Stimulated activated CD4-positive, alpha-beta T cell treated with anti-CD3 and anti-CD28 coated beads, Interleukin-2, amount 100 ng/mL, for 24 hours (primary cell): Measurements from ENCODE around the gene DMRTA1.
A peak's percentile ranks its signal among the peaks of the same experiment; 100 is the strongest.
"Not testable (repeated sequence)": the region's sequence is repeated elsewhere in the genome, so short reads cannot be mapped to it uniquely, and the experiment has no call there.

Experiments
- DNase-seq, 2 donors: peaks; one replicate each; pipeline ENCODE4 v3.0.0-alpha.2; 2020

DMRTA1 gene

DNA sequence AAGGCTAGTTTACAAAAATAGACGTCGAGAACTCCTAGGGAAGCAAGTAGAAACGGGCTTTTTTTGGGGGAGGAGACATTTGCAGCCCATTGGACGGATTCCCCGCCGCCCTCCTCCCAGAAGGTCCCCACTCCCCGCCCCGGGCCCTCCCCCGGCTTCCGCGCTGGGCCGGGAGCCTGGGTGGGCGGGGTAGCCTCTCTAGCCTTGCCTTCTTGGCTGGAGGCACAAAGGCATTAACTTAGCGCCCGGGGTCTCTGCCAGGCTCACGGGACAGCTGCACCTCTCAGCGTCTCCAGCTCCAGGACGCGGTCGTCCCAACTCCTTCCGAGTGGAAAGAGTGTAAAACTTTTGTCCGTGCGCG is at the start of gene DMRTA1:
TSS of gene DMRTA1 (plus strand) at position 236 of the 361 bp plus-strand sequence. CDS start 242 bp downstream, outside the sequence.
- DNase-seq: peak in 1 of 2 donors; percentile 54

GRCh38 chr9:22401671-22402070 is 45.0 kb upstream of the DMRTA1 start:
- no peak for DNase-seq

- no peak for DNase-seq
Observed at GRCh38 chr9:22405869-22406659, 40.6 kb upstream of the DMRTA1 start.

GRCh38 chr9:22413884-22414283 is 32.7 kb upstream of the DMRTA1 start:
- DNase-seq: no peak

- DNase-seq: no peak
Observed at GRCh38 chr9:22415941-22416691, 30.5 kb upstream of the DMRTA1 start.

GRCh38 chr9:22416692-22417060 is 29.9 kb upstream of the DMRTA1 start:
- no peak for DNase-seq

GRCh38 chr9:22423566-22423965 is 23.1 kb upstream of the DMRTA1 start:
- DNase-seq: no peak

DNA sequence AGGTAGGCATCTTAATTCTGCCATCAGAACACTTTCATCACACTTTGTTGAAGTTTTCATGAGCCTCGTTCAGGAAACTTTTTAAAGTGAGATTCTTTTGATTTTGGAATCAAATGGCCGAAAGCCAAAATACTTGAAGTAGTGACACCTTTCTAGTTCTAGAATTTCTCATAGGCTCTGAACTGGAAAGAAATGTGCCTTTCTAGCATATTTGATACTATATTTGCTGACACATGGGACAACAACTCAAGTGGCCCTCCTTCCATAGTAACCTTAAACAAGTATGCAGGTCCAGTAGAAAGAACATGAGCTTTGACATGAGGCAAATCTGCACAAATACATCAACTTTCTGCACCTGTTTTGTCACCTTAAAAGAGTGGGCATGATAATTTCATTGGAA is 22.0 kb upstream of the DMRTA1 start:
- no peak for DNase-seq

DNA sequence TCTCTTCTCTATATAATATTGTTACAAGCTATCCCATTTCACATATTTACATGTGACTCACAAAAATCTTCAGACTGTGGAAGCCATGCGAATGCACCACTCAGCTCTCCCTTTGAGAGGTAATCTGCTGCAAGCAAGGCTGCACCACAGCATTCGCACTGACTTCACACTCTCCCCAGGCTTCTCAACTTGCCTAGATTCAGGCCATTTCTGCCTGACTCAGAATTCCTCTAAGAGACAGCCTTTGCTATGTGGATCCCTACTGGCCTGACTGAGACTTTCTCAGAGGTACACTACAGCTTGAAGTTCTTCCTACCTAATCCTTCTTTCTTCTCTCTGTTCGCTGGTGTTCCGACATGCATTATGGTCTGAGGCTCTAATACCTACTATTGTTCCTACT is 21.1 kb upstream of the DMRTA1 start:
- DNase-seq: no peak

- no peak for DNase-seq
Observed at GRCh38 chr9:22427226-22427880, 19.3 kb upstream of the DMRTA1 start.

DNA sequence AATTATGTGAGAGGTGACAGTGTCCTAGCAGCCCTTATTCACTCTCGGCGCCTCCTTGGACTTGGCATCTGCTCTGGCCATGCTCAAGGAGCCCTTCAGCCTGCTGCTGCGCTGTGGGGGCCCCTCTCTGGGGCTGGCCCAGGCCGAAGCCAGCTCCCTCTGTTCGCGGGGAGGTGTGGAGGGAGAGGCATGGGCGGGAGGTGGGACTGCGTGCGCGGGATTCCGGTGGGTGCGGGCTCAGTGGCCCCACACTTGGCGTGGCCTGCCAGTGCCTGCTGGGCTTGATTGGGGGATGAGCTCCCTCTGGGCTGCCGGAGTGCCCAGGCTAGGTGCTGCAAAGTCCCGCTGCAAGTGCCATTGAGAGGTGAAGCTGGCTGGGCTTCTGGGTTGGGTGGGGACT is 12.9 kb upstream of the DMRTA1 start:
- no peak for DNase-seq

DNA sequence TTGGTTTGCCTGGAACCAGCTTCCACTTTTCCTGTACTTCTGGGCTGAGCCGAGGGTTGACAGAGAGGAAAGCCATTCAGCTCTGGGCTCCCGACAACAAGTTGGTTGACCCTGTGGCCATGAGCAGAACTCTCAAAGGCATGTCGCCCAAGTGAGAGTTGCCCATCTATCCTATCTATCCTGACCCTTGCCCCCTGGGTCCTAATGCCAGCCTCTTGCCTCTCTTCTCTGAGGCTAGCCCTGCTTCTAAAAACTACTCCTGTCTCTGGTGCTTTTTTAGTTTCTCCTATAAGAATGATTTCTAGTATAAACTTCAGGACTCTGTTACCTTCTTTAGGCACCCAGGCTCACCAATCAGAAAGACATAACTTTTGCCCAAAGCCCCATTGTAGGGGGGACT is 11.4 kb upstream of the DMRTA1 start:
- DNase-seq: not testable (repeated sequence)

DNA sequence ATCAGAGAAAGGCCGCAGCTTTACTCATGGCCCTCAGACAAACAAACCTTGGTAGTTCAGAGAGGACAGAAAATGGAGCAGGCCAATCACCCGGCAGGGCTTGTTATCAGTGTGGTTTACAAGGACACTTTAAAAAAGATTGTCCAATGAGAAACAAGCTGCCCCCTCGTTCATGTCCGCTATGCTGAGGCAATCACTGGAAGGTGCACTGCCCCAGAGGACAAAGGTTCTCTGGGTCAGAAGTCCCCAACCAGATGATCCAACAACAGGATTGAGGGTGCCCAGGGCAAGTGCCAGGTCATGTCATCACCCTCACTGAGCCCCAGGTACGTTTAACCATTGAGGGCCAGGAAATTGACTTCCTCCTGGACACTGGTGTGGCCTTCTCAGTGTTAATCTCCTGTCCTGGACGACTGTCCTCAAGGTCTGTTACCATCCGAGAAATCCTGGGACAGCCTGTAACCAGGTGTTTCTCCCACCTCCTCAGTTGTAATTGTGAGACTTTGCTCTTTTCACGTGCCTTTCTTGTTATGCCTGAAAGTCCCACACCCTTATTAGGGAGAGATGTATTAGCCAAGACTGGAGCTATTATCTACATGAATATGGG is 9.1 kb upstream of the DMRTA1 start:
- DNase-seq: not testable (repeated sequence)

DNA sequence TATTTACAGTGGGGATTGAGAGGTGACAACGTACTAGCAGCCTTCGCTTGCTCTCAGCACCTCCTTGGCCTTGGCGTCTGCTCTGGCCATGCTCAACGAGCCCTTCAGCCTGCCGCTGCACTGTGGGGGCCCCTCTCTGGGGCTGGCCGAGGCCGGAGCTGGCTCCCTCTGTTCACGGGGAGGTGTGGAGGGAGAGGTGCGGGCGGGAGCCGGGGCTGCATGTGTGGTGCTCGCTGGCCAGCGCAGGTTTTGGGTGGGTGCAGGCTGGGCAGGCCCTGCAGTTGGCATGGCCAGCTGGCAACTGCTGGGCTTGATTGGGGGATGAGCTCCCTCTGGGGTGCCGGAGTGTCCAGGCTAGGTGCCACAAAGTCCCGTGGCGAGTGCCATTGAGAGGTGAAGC is 5.8 kb upstream of the DMRTA1 start:
- no peak for DNase-seq

- peak; percentile 28 to 60 for DNase-seq
Observed at GRCh38 chr9:22446950-22447617, 460 bp downstream of the DMRTA1 start.

GRCh38 chr9:22447618-22448305 is 1.1 kb downstream of the DMRTA1 start:
- DNase-seq: no peak

GRCh38 chr9:22449719-22450118 is 3.1 kb downstream of the DMRTA1 start:
- DNase-seq: no peak

GRCh38 chr9:22452415-22453010 is 5.9 kb downstream of the DMRTA1 start:
- DNase-seq: peak; percentile 50 to 58

GRCh38 chr9:22454016-22454415 is 7.4 kb downstream of the DMRTA1 start:
- DNase-seq: no peak

GRCh38 chr9:22455181-22455580 is 8.6 kb downstream of the DMRTA1 start:
- DNase-seq: no peak

DNA sequence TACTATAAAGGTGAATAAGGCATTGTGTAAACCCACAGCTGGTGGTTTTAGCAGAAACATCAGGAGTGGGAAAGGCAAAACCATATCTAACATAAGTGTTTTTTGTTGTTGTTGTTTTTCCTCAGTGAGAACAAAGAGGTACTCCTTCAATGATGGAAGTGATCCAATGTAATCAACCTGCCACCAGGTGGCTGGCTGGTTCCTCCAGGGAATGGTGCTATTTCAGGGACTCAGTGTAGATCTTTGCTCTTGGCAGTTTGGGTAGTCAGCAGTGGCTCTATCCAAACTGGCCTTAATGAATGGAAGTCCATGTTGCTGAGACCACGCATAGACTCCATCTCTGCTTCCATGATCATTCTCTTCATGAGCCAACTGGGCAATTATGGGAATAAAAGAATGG is 10.8 kb downstream of the DMRTA1 start:
- no peak for DNase-seq

DNA sequence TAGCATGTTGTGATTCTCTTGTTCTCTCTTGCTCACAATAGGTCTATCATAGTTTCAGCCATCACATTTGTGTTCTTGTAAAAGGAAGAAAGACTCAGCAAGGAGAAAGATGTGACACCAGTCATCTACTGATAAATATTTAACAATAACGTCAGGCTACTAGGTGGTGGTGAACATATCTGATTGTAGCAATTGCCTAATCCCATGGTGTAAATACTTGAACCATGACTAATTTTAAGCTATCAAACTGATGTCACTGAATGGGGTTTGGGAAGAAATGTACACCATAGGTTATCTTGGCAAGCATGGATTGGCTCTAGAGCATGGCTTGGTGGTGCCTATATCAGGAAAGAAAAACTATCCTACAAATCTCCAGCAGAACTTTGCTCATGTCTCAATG is 16.6 kb downstream of the DMRTA1 start:
- no peak for DNase-seq
